Activated CD4-positive, alpha-beta T cell treated with anti-CD3 and anti-CD28 coated beads for 4 hours (primary cell): ENCODE measurements around the gene MMRN1.

Source experiments
- DNase-seq, 2 donors: peaks; one replicate each; pipeline ENCODE4 v3.0.0-alpha.2; 2020

MMRN1 gene, protein sequence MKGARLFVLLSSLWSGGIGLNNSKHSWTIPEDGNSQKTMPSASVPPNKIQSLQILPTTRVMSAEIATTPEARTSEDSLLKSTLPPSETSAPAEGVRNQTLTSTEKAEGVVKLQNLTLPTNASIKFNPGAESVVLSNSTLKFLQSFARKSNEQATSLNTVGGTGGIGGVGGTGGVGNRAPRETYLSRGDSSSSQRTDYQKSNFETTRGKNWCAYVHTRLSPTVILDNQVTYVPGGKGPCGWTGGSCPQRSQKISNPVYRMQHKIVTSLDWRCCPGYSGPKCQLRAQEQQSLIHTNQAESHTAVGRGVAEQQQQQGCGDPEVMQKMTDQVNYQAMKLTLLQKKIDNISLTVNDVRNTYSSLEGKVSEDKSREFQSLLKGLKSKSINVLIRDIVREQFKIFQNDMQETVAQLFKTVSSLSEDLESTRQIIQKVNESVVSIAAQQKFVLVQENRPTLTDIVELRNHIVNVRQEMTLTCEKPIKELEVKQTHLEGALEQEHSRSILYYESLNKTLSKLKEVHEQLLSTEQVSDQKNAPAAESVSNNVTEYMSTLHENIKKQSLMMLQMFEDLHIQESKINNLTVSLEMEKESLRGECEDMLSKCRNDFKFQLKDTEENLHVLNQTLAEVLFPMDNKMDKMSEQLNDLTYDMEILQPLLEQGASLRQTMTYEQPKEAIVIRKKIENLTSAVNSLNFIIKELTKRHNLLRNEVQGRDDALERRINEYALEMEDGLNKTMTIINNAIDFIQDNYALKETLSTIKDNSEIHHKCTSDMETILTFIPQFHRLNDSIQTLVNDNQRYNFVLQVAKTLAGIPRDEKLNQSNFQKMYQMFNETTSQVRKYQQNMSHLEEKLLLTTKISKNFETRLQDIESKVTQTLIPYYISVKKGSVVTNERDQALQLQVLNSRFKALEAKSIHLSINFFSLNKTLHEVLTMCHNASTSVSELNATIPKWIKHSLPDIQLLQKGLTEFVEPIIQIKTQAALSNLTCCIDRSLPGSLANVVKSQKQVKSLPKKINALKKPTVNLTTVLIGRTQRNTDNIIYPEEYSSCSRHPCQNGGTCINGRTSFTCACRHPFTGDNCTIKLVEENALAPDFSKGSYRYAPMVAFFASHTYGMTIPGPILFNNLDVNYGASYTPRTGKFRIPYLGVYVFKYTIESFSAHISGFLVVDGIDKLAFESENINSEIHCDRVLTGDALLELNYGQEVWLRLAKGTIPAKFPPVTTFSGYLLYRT

DNA sequence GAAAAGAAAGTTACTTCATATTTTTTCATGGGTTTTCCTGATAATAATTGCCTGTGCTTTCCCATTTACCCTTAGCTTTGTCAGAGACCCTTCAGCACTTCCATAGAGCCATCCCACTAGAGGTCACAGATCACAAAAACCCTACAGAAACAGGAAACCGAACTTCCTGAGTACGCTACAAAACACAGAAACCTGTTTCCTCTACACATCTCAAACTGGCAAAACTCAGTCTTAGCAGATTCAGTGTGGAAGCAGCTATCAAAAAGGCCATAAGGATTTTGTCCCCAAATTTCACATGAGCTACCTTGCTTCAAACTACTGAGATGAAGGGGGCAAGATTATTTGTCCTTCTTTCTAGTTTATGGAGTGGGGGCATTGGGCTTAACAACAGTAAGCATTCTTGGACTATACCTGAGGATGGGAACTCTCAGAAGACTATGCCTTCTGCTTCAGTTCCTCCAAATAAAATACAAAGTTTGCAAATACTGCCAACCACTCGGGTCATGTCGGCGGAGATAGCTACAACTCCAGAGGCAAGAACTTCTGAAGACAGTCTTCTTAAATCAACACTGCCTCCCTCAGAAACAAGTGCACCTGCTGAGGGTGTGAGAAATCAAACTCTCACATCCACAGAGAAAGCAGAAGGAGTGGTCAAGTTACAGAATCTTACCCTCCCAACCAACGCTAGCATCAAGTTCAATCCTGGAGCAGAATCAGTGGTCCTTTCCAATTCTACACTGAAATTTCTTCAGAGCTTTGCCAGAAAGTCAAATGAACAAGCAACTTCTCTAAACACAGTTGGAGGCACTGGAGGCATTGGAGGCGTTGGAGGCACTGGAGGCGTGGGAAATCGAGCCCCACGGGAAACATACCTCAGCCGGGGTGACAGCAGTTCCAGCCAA, at the start of gene MMRN1:
MMRN1 (plus strand) TSS at position 206 of the 902 bp plus-strand sequence; CDS start at position 324, 118 bp downstream.
- no peak for DNase-seq

DNA sequence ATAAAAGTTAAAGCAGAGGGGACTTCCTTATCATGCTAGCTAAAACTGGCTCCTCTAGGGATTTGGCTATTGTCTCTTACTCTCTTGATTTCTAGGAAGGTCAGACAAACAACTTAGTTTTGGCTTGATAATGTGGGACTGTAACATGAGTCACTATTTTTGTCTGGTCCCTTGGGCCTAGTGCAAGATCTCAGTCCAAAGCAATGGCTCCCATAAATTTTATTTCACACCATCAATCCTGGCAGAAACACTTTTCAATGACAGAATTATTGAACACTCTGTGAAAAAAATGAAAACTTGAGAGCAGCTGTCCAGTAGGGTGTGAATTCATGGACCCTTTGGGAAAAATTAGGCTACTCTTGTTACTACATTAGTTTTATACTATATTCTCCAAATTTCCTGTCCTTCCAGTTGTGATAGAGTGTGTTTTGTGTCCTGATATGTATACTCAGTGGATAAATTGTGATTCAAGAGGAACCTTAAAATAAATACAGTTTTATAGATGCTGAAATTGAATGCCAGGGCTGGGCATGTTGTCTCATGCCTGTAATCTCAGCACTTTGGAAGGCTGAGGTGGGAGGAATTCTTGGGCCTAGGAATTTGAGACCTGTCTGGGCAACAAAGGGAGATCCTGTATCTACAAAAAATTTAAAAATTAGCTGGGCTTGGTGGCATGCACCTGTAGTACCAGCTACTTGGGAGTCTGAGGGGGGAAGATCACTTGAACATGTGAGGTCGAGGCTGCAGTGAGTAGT, 46.9 kb upstream of the MMRN1 start:
- DNase-seq, result no peak

DNA sequence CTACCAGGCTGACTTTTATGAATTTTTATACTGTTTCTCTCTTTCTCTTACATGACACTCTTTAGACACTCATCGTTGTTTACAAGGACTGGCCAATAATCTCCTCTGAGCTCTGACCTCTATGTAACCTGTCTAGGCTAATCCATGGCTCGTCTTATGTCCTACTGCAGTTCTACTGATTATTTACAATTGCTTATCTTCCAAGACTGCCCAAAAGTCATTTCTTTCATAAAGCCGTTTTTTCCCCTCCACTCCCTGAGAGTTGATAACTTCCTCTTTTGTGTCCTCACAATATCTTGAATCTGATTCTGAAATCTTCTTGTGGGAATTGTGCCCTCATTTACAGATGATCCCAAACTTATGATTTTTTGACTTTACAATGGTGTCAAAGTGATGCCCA, 39.4 kb upstream of the MMRN1 start:
- no peak for DNase-seq

- no peak for DNase-seq
Observed at GRCh38 chr4:89860971-89861370, 33.7 kb upstream of the MMRN1 start.

DNA sequence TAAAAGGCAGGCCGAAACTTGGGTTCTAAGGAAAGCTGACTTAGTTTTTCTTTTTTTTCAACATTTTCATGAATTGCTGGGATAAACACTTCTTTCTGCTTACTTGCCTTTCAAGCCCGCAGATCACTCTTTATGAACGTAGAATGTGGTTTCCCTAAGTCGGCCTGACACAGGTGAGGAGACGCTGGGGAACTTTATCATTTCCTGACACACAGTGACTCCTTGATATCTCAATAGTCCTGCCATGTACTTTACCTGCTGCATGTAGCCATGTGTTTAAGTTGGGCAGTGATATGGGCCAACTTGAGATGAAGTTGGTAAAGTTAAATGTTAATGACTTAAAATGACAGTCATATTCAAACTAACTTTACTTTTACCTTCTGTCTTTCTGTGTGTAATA, 31.1 kb upstream of the MMRN1 start:
- DNase-seq, result no peak

- no peak for DNase-seq
Observed at GRCh38 chr4:89868276-89868675, 26.4 kb upstream of the MMRN1 start.

GRCh38 chr4:89868999-89869589, 25.6 kb upstream of the MMRN1 start:
- DNase-seq, result no peak

DNA sequence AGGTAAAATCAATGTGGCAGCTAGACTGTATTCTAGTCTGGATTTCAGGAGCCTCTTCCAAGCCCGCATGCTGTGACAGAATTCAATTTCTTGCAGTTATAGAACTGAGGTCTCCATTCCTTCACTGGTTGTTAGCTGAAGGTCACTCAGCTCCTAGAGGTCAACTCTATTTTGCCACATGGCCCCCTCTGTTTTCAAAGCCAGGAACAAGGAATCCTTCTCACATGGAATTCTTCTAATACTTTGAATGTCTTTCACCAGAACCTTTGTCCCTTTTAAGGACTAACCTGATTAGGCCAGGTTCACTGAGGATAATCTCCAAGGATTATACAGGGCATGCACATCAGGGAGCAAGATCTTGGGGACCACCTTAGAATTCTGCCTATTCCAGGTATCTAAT, 23.4 kb upstream of the MMRN1 start:
- no peak for DNase-seq

DNA sequence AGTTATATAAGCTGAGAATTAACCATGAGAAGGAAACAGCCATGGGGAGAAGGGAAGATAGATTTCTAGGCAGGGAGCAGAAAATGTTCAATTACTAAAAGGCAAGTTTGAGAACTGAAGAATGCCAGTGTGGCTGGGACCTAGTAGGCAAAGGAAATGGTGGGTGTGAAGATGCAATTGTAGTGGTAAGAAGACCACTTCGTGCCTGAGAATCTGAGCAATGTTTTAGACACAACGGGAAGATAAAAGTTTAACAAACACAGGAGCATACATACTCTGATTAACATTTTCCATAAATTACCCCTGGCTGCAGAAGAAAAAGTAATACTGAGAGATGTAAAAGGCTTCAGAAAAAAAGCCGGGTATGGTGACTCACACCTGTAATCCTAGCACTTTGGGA, 18.1 kb upstream of the MMRN1 start:
- no peak for DNase-seq

GRCh38 chr4:89878611-89879010, 16.0 kb upstream of the MMRN1 start:
- no peak for DNase-seq

- no peak for DNase-seq
Observed at GRCh38 chr4:89879215-89879614, 15.4 kb upstream of the MMRN1 start.

DNA sequence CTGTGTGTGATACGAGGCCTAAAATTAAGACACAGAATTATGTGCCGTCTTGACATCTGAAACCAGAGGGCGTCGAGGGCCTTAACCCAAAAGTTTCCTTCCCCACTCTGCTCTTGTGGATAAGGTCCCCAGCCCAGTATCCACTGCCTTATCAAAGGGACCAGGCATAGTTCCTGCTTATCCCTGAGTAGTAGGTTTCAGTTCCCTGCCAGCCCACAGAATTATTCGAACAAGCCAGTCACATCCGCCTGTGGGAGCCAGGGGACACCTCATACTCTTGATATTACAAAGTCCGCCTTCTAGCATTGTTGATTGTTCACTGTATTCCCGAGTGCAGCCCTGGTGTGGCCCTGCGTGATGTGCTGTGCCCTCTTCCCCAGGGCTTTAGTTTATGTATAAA, 5.4 kb upstream of the MMRN1 start:
- DNase-seq, result no peak

DNA sequence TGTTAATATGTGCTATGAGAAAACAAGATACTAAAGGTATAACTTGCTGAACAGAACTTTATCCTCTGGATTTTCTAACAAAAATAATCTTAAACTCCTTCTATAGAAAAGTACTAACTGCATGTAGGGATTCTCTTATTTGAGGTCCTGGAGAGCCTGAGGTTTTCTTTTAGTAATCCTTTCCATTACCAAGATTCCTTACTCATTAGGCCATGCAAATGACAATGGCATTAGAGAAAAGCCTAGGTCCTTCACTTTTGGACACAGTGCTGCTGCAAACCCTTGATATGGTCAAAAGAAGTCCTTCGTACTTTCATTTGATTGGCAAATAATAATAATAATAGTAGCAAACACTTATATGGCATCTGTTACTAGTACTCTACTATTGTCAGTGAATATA, 3.2 kb downstream of the MMRN1 start:
- no peak for DNase-seq

- DNase-seq, result no peak
Observed at GRCh38 chr4:89898304-89898716, 3.7 kb downstream of the MMRN1 start.

DNA sequence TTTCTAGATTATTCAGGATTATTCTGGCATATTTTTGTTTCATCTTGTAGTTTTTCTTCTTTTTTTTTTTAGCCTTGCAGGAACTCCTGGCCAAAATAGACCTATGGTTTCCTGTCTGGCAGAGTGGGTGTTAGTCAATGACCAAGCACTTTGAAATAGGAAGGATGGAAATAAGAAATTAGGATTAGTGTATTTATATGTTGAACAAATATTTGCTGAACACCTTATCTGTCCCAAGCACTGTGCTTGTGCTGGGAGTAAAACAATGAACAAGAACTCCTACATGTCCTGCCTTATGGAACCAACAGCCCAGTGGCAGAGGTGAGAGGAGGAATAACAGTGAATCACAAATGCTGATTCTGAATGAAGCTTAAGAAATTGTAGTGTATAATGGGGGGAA, 4.5 kb downstream of the MMRN1 start:
- no peak for DNase-seq

DNA sequence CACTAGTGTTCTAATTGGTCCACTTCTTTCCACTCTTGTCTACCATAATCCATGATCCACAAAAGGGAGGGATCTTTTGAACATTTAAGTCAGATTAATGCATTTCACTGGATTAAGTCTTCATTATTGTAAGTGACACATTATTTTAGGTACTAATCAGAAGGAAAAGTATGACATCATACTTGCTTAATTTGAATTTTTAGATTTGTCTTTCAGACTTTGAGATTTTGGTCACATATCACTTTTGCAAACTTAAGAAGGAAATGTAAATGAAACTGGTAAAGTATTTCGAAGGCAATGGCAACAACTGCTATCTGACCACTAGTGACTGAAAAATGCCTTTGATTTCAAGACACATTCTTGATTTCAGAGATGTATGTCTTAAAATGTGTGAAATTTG, 5.2 kb downstream of the MMRN1 start:
- no peak for DNase-seq

- peak; percentile 42 to 44 for DNase-seq
Observed at GRCh38 chr4:89901808-89902431, 7.3 kb downstream of the MMRN1 start.

DNA sequence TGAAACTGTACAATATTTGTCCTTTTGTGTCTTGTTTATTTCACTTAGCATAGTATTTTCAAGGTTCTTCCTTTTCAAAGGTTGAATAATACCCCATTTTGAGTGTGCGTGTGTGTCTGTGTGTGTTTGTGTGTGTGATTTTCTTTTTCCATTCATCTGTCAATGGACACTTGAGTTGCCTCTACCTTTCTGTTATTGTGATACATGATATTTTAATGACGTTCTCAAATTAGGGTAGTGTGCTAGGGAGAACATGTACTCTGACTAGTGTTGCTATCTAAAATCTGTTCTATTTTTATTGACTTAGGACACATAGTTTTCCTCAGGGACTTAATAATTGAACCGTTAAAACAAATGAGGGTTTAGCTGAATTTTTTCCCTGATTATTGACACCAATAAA, 9.9 kb downstream of the MMRN1 start:
- no peak for DNase-seq

DNA sequence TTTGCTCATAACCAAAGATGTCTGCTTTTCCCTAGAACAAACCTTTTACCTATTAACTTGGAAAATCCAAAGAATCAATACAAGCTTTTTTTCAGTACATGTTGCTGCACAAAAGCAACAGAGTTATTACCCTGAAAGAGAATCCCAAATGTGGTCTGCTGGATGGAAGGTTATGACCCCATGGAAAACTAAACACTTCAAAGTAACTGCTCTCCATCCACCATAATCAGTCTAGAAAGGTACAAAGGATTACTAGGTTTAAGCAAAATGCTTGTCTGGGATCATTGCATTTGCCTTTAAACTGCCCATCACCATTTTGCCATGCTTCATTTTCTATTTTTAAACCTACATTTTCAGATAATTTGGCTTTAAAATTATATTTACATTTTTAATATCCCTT, 11.7 kb downstream of the MMRN1 start:
- DNase-seq, result no peak

- DNase-seq, result no peak
Observed at GRCh38 chr4:89906777-89907521, 12.3 kb downstream of the MMRN1 start.
